DMS153 (cell line): Measurements from ENCODE around the gene TGOLN2.
"Not testable (repeated sequence)": the region's sequence is repeated elsewhere in the genome, so short reads cannot be mapped to it uniquely, and the experiment has no call there.

ENCODE experiments used
- DNase-seq: peaks from one replicate; lab custom pipeline; 2025; lab: John Stamatoyannopoulos, UW

Gene TGOLN2

GRCh38 chr2:85340034-85340892 is 12.5 kb upstream of the TGOLN2 start:
- no peak for DNase-seq

- DNase-seq = no peak
Measured at GRCh38 chr2:85334928-85335327, 7.1 kb upstream of the TGOLN2 start.

- DNase-seq = not testable (repeated sequence)
Measured at GRCh38 chr2:85333877-85334276, 6.1 kb upstream of the TGOLN2 start.

GRCh38 chr2:85330839-85331636 is 3.2 kb upstream of the TGOLN2 start:
- DNase-seq = no peak

- not testable (repeated sequence) for DNase-seq
Measured at GRCh38 chr2:85329701-85330100, 1.9 kb upstream of the TGOLN2 start.

- DNase-seq = no peak
Measured at GRCh38 chr2:85329181-85329651, 1.4 kb upstream of the TGOLN2 start.

GRCh38 chr2:85327160-85327821 is 498 bp downstream of the TGOLN2 start:
- DNase-seq = no peak

GRCh38 chr2:85326406-85327159 is 1.2 kb downstream of the TGOLN2 start:
- no peak for DNase-seq

- DNase-seq = no peak
Measured at GRCh38 chr2:85325466-85325811, 2.4 kb downstream of the TGOLN2 start.

- DNase-seq = no peak
Measured at GRCh38 chr2:85324639-85325465, 2.9 kb downstream of the TGOLN2 start.

- DNase-seq = not testable (repeated sequence)
Measured at GRCh38 chr2:85323988-85324367, 3.8 kb downstream of the TGOLN2 start.

- no peak for DNase-seq
Measured at GRCh38 chr2:85323351-85323987, 4.3 kb downstream of the TGOLN2 start.

GRCh38 chr2:85319796-85320195 is 8.0 kb downstream of the TGOLN2 start:
- DNase-seq = no peak

- DNase-seq = no peak
Measured at GRCh38 chr2:85318222-85319074, 9.3 kb downstream of the TGOLN2 start.

- DNase-seq = not testable (repeated sequence)
Measured at GRCh38 chr2:85315921-85316320, 11.9 kb downstream of the TGOLN2 start.

- DNase-seq = no peak
Measured at GRCh38 chr2:85314884-85315242, 12.9 kb downstream of the TGOLN2 start.

GRCh38 chr2:85312404-85312803 is 15.4 kb downstream of the TGOLN2 start:
- no peak for DNase-seq

- DNase-seq = no peak
Measured at GRCh38 chr2:85310330-85310729, 17.5 kb downstream of the TGOLN2 start.

GRCh38 chr2:85309699-85310321 is 18.0 kb downstream of the TGOLN2 start:
- DNase-seq = no peak
